HepG2 (cell line): ENCODE measurements around the gene TMCO6. TPM values are rescaled to one million over a fixed set of nuclear protein-coding genes. Genes with fewer than 3 reads are reported as not detected.

Experiments used
- EZH2 ChIP-seq: conservative IDR thresholded peaks from 2 replicates; pipeline ENCODE4 v1.6.1; 2012; ENCODE audit warnings: mild to moderate bottlenecking, low read depth, low read length, moderate library complexity
- GMEB1 ChIP-seq: sonication (generic); formaldehyde crosslinking; IDR thresholded peaks from 2 replicates; pipeline ENCODE4 v1.5.1; 2020; ENCODE audit warnings: missing genetic modification reagents, mild to moderate bottlenecking, borderline replicate concordance
- HMG20B ChIP-seq: conservative IDR thresholded peaks from 2 replicates; pipeline ENCODE4 v1.6.1; 2016; ENCODE audit warnings: missing genetic modification reagents, missing compliant biosample characterization
- ISX ChIP-seq: sonication (generic); formaldehyde crosslinking; conservative IDR thresholded peaks from 2 replicates; pipeline ENCODE4 v1.5.0; 2020; ENCODE audit warnings: missing genetic modification reagents
- MYNN ChIP-seq: sonication (generic); formaldehyde crosslinking; IDR thresholded peaks from 2 replicates; pipeline ENCODE4 v1.4.0; 2020; ENCODE audit warnings: mild to moderate bottlenecking, low read depth, missing genetic modification reagents
- PCBP1 ChIP-seq: fragments of 200-400 bp; formaldehyde crosslinking; IDR thresholded peaks from 2 replicates; pipeline ENCODE4 v1.6.1; 2017; ENCODE audit warnings: mild to moderate bottlenecking, low read depth, low read length, borderline replicate concordance
- SMAD1 ChIP-seq: sonication (generic); formaldehyde crosslinking; IDR thresholded peaks from 2 replicates; pipeline ENCODE4 v1.4.0; 2020; ENCODE audit warnings: missing genetic modification reagents, low read depth, mild to moderate bottlenecking, borderline replicate concordance
- SOX13 ChIP-seq, 3 experiments: fragments of 450-650 bp in 1 of 3; sonication (generic) in 1 of 3; formaldehyde crosslinking in 1 of 3; IDR thresholded peaks in 2 of 3; conservative IDR thresholded peaks in 1 of 3; 2 replicates each; pipeline versions ENCODE4 v1.5.0 to v1.6.1; 2016 to 2020; ENCODE audit warnings: antibody characterized with exemption in 1 of 3, mild to moderate bottlenecking in 1 of 3, missing compliant biosample characterization in 1 of 3, missing genetic modification reagents in 1 of 3, moderate library complexity in 1 of 3
- TBX3 ChIP-seq: fragments of 450-650 bp; IDR thresholded peaks from 2 replicates; pipeline ENCODE4 v1.6.1; 2017; ENCODE audit warnings: antibody characterized with exemption, mild to moderate bottlenecking, inconsistent platforms, borderline replicate concordance
- TCF7 ChIP-seq: sonication (generic); IDR thresholded peaks from 2 replicates; pipeline ENCODE4 v1.6.1; 2016; ENCODE audit warnings: antibody characterized with exemption, low read depth
- THAP11 ChIP-seq: IDR thresholded peaks from 2 replicates; pipeline ENCODE4 v1.6.1; 2016; ENCODE audit warnings: missing biosample characterization, missing genetic modification reagents
- ZEB1 ChIP-seq: IDR thresholded peaks from 2 replicates; pipeline ENCODE4 v1.6.1; 2012; ENCODE audit warnings: mild to moderate bottlenecking, low read depth, inconsistent platforms; ENCODE audit not compliant: insufficient replicate concordance
- ZNF138 ChIP-seq: sonication (generic); formaldehyde crosslinking; IDR thresholded peaks from 2 replicates; pipeline ENCODE4 v1.5.0; 2020; ENCODE audit warnings: mild to moderate bottlenecking, low read depth, missing genetic modification reagents
- ZNF207 ChIP-seq: fragments of 450-650 bp; IDR thresholded peaks from 2 replicates; pipeline ENCODE4 v1.6.1; 2016; ENCODE audit warnings: antibody characterized with exemption, borderline replicate concordance
- ZNF318 ChIP-seq: sonication (generic); formaldehyde crosslinking; IDR thresholded peaks from 2 replicates; pipeline ENCODE4 v1.4.0; 2020; ENCODE audit warnings: mild to moderate bottlenecking, missing genetic modification reagents
- ZNF451 ChIP-seq: sonication (generic); formaldehyde crosslinking; IDR thresholded peaks from 2 replicates; pipeline ENCODE4 v1.5.0; 2020; ENCODE audit warnings: mild to moderate bottlenecking, missing genetic modification reagents
- ZNF607 ChIP-seq: sonication (generic); formaldehyde crosslinking; IDR thresholded peaks from 2 replicates; pipeline ENCODE4 v1.5.1; 2020; ENCODE audit warnings: missing genetic modification reagents, mild to moderate bottlenecking, borderline replicate concordance
- ZNF672 ChIP-seq: sonication (generic); formaldehyde crosslinking; IDR thresholded peaks from 2 replicates; pipeline ENCODE4 v1.8.1; 2022; ENCODE audit warnings: missing genetic modification reagents
- polyA plus RNA-seq, 8 experiments: library from polyadenylated mRNA; depleted of rRNA in 3 of 8; stranded (reverse) in 7 of 8; unstranded in 1 of 8; fragments of >200 nt; fragmentation: Illumina TruSeq in 4 of 8; extraction: Trizol in 4 of 8; gene quantifications; 2 replicates each; pipeline versions ENCODE4 v1.2.1 to v1.2.3, GENCODE V29; 2011 to 2016; ENCODE audit warnings: low read depth in 4 of 8, missing spikeins in 1 of 8, mixed read lengths in 1 of 8; ENCODE audit not compliant: insufficient read depth in 1 of 8
- total RNA-seq, 5 experiments: library from RNA; depleted of rRNA; stranded (reverse); fragments of >200 nt; fragmentation: Illumina TruSeq; extraction: Trizol; gene quantifications; 2 replicates each; pipeline ENCODE4 v1.2.3, GENCODE V29; 2016; ENCODE audit warnings: low read depth in 1 of 5

The TMCO6 gene
- total and polyA plus RNA-seq, 2 of the 13 experiments (the other 11 are each of a cell fraction or from before 2014, with no cell fraction given): 16.6 to 28.2 TPM

DNA sequence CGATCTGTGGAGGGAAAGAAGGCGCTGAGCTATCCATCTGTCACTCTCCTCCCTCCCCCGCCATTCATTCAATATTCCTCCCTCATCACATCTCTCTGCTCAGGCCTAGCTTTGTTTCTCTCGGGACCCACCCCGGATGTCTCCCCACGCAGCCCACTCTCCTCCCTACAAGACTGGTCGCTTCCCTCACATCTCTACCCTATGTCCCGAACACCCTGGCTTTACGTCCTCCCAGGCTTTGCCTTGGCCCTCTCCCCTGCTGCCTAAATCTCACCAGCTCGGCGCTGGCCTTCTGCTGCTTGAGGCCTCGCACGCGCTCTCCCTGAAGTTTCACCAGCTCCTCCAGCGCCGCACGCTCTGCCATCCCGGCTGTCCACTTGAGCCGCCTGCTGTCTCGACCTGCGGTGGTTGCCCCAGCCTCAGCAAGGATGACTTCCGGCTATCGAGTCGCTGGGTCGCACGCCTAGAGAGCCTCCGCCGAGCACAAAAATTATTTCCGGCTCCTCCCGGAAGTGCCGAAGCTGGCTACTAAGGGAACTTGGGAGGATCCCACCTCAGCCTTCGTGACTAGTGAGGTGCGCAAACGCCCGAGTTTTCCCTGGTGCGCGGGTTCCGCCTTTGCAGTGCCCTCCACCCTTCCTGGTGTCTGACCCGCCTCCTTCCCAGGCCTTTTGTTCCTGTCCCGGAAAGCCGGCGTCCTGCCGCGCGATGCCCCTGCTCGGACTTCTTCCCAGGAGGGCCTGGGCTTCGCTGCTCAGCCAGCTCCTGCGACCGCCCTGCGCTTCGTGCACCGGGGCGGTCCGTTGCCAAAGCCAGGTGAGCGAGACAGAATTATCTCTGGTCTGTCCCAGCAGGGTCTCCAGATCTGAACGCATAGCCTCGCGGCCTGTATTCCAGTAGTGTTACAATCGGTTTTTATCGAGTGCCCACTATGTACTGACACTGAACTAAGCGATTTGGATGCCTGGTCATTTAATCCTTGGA, 52.0 kb downstream of the TMCO6 start, which contains the start of the genes HARS1 and HARS2 (continued):
- TF ChIP-seq PCBP1 (0 out of 2 replicates have a peak, but pooled peaks have one; percentile 83), TBX3 (no peak), SOX13 (IDR thresholded peaks at IDR 0.05) (no peak), SOX13 (CRISPR knock-in tag; conservative IDR thresholded peaks at IDR 0.05 in 1 of 2, IDR thresholded peaks at IDR 0.05 in 1 of 2) (no peak; a peak in 1 of 4 replicates), ZNF607 (CRISPR knock-in tag) (peak; percentile 92), ZEB1 (peak; percentile 50), ZNF451 (CRISPR knock-in tag) (no peak), ZNF207 (no peak), HMG20B (CRISPR knock-in tag) (no peak), ZNF672 (CRISPR knock-in tag) (0 out of 2 replicates have a peak, but pooled peaks have one; percentile 75), GMEB1 (CRISPR knock-in tag) (peak; percentile 67; the same call in 1 of the 2 replicates), ISX (CRISPR knock-in tag) (no peak), THAP11 (CRISPR knock-in tag) (peak; percentile 92), EZH2 (no peak), TCF7 (no peak), ZNF138 (peak; percentile 79; the same call in 1 of the 2 replicates), SMAD1 (CRISPR knock-in tag) (peak; percentile 53; the same call in 1 of the 2 replicates), MYNN (CRISPR knock-in tag) (no peak), ZNF318 (no peak; the same call in 1 of the 2 replicates)
